ENCODE results near the gene ENO2. TPM values are rescaled to one million over a fixed set of nuclear protein-coding genes. Genes with fewer than 3 reads are reported as not detected.
A peak's percentile ranks its signal among the peaks of the same experiment; 100 is the strongest.
"Not testable (repeated sequence)": the region's sequence is repeated elsewhere in the genome, so short reads cannot be mapped to it uniquely, and the experiment has no call there.

The ENO2 gene
- total RNA-seq, 1 experiment from 2014 or later, result 166 TPM

DNA sequence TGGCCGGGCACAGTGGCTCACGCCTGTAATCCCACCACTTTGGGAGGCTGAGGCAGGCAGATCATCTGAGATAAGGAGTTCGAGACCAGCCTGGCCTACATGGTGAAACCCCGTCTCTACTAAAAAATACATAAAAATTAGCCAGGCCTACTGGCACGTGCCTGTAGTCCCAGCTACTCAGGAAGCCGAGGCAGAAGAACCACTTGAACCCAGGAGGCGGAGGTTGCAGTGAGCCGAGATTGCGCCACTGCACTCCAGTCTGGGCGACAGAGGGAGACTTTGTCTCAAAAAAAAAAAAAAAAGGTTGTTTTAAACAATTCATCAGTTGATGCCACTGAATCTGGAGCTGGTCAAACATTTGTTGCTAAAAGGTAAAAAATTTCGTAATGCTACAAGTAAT, 34.6 kb upstream of the ENO2 start:
- not testable (repeated sequence) for H3K4me3 Mint-ChIP-seq; H3K79me2 ChIP-seq (ENCODE audit: insufficient read depth, low read length); H4K5ac ChIP-seq (ENCODE audit: insufficient read length, low read depth, low read length); H2AFZ ChIP-seq (ENCODE audit: low read length); H3K23ac ChIP-seq (ENCODE audit: insufficient read length, low read depth, low read length); H3K27me3 ChIP-seq (ENCODE audit: insufficient read depth, low read length); H4K91ac ChIP-seq (ENCODE audit: insufficient read length, low read depth, low read length); H2BK20ac ChIP-seq (ENCODE audit: low read depth, low read length, poor library complexity, severe bottlenecking); H3K4me2 ChIP-seq (ENCODE audit: insufficient read depth, insufficient read length, low read length); DNase-seq; H3K9me3 ChIP-seq (ENCODE audit: control insufficient read depth, low read depth, low read length); H4K8ac ChIP-seq (replicated peaks; ENCODE audit: insufficient read length, low read depth, low read length); H2BK120ac ChIP-seq (ENCODE audit: low read depth, low read length, poor library complexity, severe bottlenecking); H3K4me1 Mint-ChIP-seq; H3K23me2 ChIP-seq (ENCODE audit: insufficient read length, low read depth, low read length, poor library complexity, severe bottlenecking); H3K18ac ChIP-seq (ENCODE audit: insufficient read length, low read depth, low read length); H3K4ac ChIP-seq (ENCODE audit: low read depth, low read length); H2BK5ac ChIP-seq (ENCODE audit: insufficient read length, low read length); H2BK12ac ChIP-seq (ENCODE audit: insufficient read length, low read depth, low read length); H3K14ac ChIP-seq (ENCODE audit: insufficient read depth, low read length); H4K20me1 ChIP-seq (ENCODE audit: control insufficient read depth, insufficient read depth, insufficient read length); H3K27ac ChIP-seq (ENCODE audit: insufficient read length, low read depth, low read length); H3K27me3 Mint-ChIP-seq (ENCODE audit: low read depth); H3K56ac ChIP-seq (ENCODE audit: insufficient read length, low read depth, low read length); H3K79me1 ChIP-seq (ENCODE audit: insufficient read depth, low read depth, low read length, poor library complexity, severe bottlenecking); H3K4me1 ChIP-seq (ENCODE audit: insufficient read depth, low read length); H3K9me3 Mint-ChIP-seq; H2AK5ac ChIP-seq (ENCODE audit: insufficient read length, low read length); H3T11ph ChIP-seq (ENCODE audit: low read length); H3K9ac ChIP-seq (ENCODE audit: extremely low read depth, insufficient read length, low read length)
- H2BK15ac ChIP-seq (ENCODE audit: low read depth, low read length), result peak overlapping the region; percentile 9; the same call in 1 of the 2 replicates
- Mint-ChIP-seq H3K36me3 (ENCODE audit: insufficient read depth in 1 of 3, low read depth in 3 of 3) (peaks cover 2 to 45% (median 30%) of the 10 kb centered on the region in 3 experiments; a peak in 4 of 7 replicates), H3K27ac (peak overlapping the region in 2 of 3 experiments; percentile 36 to 39; a peak in 1 of 7 replicates)
- no CpG with 5 or more reads among the region's 11 CpGs for whole genome bisulfite sequencing (ENCODE audit: extremely low coverage, insufficient read length, low lambda C conversion rate)

All from H9 (cell line).